NT2/D1 (cell line): ENCODE measurements around the gene IGFBP5.

ENCODE experiments used
- YY1 ChIP-seq: IDR thresholded peaks from 2 replicates; pipeline ENCODE4 v1.6.1; 2011; ENCODE audit not compliant: insufficient read length, insufficient read depth
- ZNF274 ChIP-seq: IDR thresholded peaks from 2 replicates; pipeline ENCODE4 v1.6.1; 2011; ENCODE audit warnings: mild to moderate bottlenecking, low read depth, low read length

- TF ChIP-seq ZNF274, result no peak
- TF ChIP-seq YY1, result no peak
Measured at GRCh38 chr2:216636551-216637450, 58.5 kb downstream of the IGFBP5 start.
